Measurements from ENCODE around the gene INAFM2. TPM values are rescaled to one million over a fixed set of nuclear protein-coding genes. Genes with fewer than 3 reads are reported as not detected.
A peak's percentile ranks its signal among the peaks of the same experiment; 100 is the strongest.

Gene INAFM2
- total and polyA plus RNA-seq, 12 donors: 19.8 to 63.9 (median 40.9) TPM

DNA sequence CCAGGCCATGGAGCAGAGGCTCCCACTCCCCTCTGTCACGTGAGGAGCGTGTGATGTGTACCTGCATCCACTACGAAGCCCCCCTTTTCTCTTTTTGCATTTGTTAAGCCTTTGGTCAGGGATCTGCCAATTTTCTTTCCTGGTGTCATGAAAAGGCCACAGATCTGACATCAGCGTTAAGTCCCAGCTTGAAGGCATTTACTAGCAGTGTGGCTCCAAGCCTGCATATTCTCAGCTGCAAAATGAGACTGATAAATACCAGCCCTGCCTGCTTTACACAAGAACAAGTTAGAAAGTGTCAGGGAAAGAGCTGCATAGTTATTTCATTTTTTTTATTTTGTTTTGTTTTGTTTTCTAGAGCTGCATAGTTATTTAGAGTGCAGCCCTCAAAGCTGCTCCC lies 38.3 kb upstream of the INAFM2 start:
- TF ChIP-seq, protein P1, sequence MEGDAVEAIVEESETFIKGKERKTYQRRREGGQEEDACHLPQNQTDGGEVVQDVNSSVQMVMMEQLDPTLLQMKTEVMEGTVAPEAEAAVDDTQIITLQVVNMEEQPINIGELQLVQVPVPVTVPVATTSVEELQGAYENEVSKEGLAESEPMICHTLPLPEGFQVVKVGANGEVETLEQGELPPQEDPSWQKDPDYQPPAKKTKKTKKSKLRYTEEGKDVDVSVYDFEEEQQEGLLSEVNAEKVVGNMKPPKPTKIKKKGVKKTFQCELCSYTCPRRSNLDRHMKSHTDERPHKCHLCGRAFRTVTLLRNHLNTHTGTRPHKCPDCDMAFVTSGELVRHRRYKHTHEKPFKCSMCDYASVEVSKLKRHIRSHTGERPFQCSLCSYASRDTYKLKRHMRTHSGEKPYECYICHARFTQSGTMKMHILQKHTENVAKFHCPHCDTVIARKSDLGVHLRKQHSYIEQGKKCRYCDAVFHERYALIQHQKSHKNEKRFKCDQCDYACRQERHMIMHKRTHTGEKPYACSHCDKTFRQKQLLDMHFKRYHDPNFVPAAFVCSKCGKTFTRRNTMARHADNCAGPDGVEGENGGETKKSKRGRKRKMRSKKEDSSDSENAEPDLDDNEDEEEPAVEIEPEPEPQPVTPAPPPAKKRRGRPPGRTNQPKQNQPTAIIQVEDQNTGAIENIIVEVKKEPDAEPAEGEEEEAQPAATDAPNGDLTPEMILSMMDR (IDR thresholded peaks at IDR 0.05): no peak
- intact Hi-C loops (cut with DNase I): no loop called here
- ATAC-seq (peak in 2 of 8 donors; percentile 41 to 51), DNase-seq (no peak)
- Histone ChIP-seq H3K27ac (peak overlapping the region in 8 of 10 donors; percentile 3 to 49 (median 40)), H3K4me1 (peaks cover 16 to 49% (median 30%) of the 10 kb centered on the region in 9 donors), H3K36me3 (peaks cover 0 to 23% (median 0%) of the 10 kb centered on the region in 9 donors), H3K27me3 (peaks cover 15 to 52% (median 42%) of the 10 kb centered on the region in 7 donors), H3K9me3 (no peaks in the 10 kb centered on the region), H3K4me3 (no peak overlapping the region)
- WGBS, 2 donors: 44 to 63% methylated on average over 4 of the region's 4 CpGs

DNA sequence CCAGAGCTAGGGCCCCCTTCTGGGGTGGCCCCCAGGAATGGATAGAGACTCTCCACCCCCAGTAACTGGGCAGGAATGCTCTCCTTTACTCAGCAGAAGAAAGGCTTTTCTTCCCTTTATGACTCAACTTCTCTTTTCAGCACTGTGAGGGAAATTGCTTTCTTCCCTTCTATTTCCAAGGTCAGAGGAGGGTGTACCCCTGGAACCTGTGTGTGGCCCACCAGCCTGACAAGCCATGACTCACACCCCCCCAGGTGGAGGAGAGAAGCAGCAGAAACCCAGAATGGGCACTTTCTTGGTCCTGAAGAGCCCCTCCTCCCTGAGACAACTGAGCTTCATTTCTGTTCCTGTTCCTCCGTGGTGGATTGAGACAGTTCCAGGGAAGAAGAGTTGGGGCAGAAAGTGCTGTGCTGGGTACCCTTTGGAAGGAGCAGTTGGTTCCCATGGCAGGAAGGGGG lies 37.9 kb upstream of the INAFM2 start:
- DNase-seq (no peak), ATAC-seq (peak in 2 of 8 donors; percentile 3 to 15)
- no peaks in the 10 kb centered on the region for H3K9me3 ChIP-seq
- peaks cover 16 to 49% (median 34%) of the 10 kb centered on the region in 9 donors for H3K4me1 ChIP-seq
- TF ChIP-seq, protein P1 (IDR thresholded peaks at IDR 0.05): no peak
- 19 to 29% methylated on average over 1 of the region's 1 CpG for WGBS, 2 donors
- peaks cover 15 to 47% (median 38%) of the 10 kb centered on the region in 7 donors for H3K27me3 ChIP-seq
- H3K4me3 ChIP-seq: no peak overlapping the region
- peaks cover 0 to 27% (median 0%) of the 10 kb centered on the region in 9 donors for H3K36me3 ChIP-seq
- intact Hi-C loops (cut with DNase I): no loop called here
- H3K27ac ChIP-seq: peak overlapping the region in 9 of 10 donors; percentile 3 to 49 (median 36)

DNA sequence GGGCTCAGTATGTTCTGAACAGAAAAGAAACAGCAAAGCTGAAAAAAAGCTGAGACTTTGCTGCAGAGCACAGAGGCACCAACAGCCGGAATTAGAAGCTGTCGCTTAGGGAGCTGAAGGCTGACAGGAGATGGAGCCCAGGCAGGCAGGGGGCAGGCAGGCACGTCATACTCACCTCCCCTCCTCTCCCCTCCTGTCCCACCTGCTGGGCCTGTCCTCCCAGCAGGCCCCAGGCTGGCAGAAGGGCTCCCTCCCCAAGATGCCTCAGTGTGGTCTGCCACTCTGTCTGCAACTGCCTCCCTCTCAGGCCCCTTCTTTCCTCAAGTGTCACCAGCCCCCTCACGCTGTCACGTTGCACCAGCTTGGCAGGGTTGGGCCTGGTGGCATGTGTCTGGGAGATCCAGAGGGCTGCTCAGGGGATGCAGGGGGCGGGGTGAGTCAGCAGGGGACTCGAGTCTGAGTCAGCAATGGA lies 37.4 kb upstream of the INAFM2 start:
- Histone ChIP-seq H3K27me3 (peaks cover 13 to 42% (median 33%) of the 10 kb centered on the region in 7 donors), H3K27ac (peak overlapping the region in 8 of 10 donors; percentile 15 to 49 (median 34)), H3K4me3 (no peak overlapping the region), H3K9me3 (no peaks in the 10 kb centered on the region), H3K4me1 (peaks cover 19 to 54% (median 39%) of the 10 kb centered on the region in 9 donors), H3K36me3 (peaks cover 0 to 31% (median 0%) of the 10 kb centered on the region in 9 donors)
- 60 to 64% methylated on average over 7 of the region's 7 CpGs for WGBS, 2 donors
- intact Hi-C loops (cut with DNase I): no loop called here
- DNase-seq (no peak), ATAC-seq (peak in 6 of 8 donors; percentile 8 to 53 (median 41))
- TF ChIP-seq, protein P1 (IDR thresholded peaks at IDR 0.05): no peak

DNA sequence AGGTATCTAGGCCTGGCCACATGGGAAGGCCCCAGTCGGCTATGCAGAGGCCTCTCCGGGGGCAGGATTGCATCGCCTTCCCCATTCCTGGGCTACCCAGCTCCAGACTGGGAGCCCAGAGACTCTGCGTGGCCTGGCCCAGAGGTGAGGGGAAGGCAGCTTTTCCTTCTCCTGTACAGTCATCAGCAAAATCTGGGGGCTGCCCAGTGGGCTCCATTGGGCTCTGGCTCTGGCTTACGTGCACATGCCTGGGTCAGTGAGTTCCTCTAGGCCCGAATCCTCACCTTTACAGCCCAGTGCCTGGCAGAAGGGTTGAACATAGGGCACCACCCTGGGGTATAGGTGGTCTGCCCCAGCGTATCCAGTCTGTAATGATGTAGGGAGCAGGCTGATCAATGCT lies 36.7 kb upstream of the INAFM2 start:
- TF ChIP-seq, protein P1 (IDR thresholded peaks at IDR 0.05): no peak
- Histone ChIP-seq H3K4me1 (peaks cover 18 to 55% (median 44%) of the 10 kb centered on the region in 9 donors), H3K36me3 (peaks cover 0 to 38% (median 0%) of the 10 kb centered on the region in 9 donors), H3K9me3 (no peaks in the 10 kb centered on the region), H3K27me3 (peaks cover 7 to 40% (median 26%) of the 10 kb centered on the region in 7 donors), H3K27ac (peak overlapping the region in 1 of 10 donors; percentile 15), H3K4me3 (no peak overlapping the region)
- 84% methylated on average over 7 of the region's 7 CpGs for WGBS, 2 donors
- ATAC-seq: no peak
- no peak for DNase-seq
- intact Hi-C loops (cut with DNase I): no loop called here

Measured in heart right ventricle (tissue), 16 donors.